MM.1S (cell line): ENCODE data around the gene NPAT.

Experiments
- DNase-seq: peaks from one replicate; pipeline ENCODE4 v3.0.0-alpha.2; 2015
- H2AFZ ChIP-seq: fragments of 300-600 bp; sonication (generic); 2 replicates; pipeline ENCODE4 v1.6.0; 2016; ENCODE audit warnings: antibody characterized with exemption, low read length
- H3F3A ChIP-seq: fragments of 300-600 bp; sonication (generic); 2 replicates; pipeline ENCODE4 v1.6.1; 2016; ENCODE audit warnings: mild to moderate bottlenecking, antibody characterized with exemption, low read length, moderate library complexity, mixed read lengths; ENCODE audit not compliant: insufficient read depth
- H3K27ac ChIP-seq: fragments of 300-600 bp; sonication (generic); 2 replicates; pipeline ENCODE4 v1.5.1; 2016; ENCODE audit warnings: mild to moderate bottlenecking, low read length
- H3K27me3 ChIP-seq: fragments of 300-600 bp; sonication (generic); replicated peaks from 2 replicates; pipeline ENCODE4 v1.6.0; 2016; ENCODE audit warnings: low read length; ENCODE audit not compliant: insufficient read depth
- H3K36me3 ChIP-seq: fragments of 300-600 bp; sonication (generic); replicated peaks from 2 replicates; pipeline ENCODE4 v1.6.1; 2016; ENCODE audit warnings: mild to moderate bottlenecking, low read length, mixed read lengths; ENCODE audit not compliant: insufficient read depth
- H3K4me1 ChIP-seq: fragments of 300-600 bp; sonication (generic); 2 replicates; pipeline ENCODE4 v1.6.1; 2016; ENCODE audit warnings: low read length, mixed read lengths
- H3K4me2 ChIP-seq: fragments of 300-600 bp; sonication (generic); 2 replicates; pipeline ENCODE4 v1.6.0; 2016; ENCODE audit warnings: low read depth, low read length
- H3K4me3 ChIP-seq: fragments of 300-600 bp; sonication (generic); 2 replicates; pipeline ENCODE4 v1.5.1; 2016; ENCODE audit warnings: low read length, mixed read lengths
- H3K79me2 ChIP-seq: fragments of 300-600 bp; sonication (generic); 2 replicates; pipeline ENCODE4 v1.6.1; 2016; ENCODE audit warnings: mixed run types, low read length, mixed read lengths
- H3K9ac ChIP-seq: fragments of 300-600 bp; sonication (generic); 2 replicates; pipeline ENCODE4 v1.6.1; 2016; ENCODE audit warnings: low read length, mixed read lengths
- H3K9me2 ChIP-seq: fragments of 300-600 bp; sonication (generic); replicated peaks from 2 replicates; pipeline ENCODE4 v1.6.1; 2016; ENCODE audit warnings: mild to moderate bottlenecking, low read length, mixed read lengths; ENCODE audit not compliant: insufficient read depth
- H3K9me3 ChIP-seq: fragments of 300-600 bp; sonication (generic); replicated peaks from 2 replicates; pipeline ENCODE4 v1.6.1; 2016; ENCODE audit warnings: mild to moderate bottlenecking, low read length, mixed read lengths; ENCODE audit not compliant: insufficient read depth
- H4K20me1 ChIP-seq: fragments of 300-600 bp; sonication (generic); 2 replicates; pipeline ENCODE4 v1.6.1; 2016; ENCODE audit warnings: mild to moderate bottlenecking, low read length, moderate library complexity, mixed read lengths; ENCODE audit not compliant: insufficient read depth
- EZH2 ChIP-seq: fragments of 300-600 bp; sonication (generic); optimal IDR thresholded peaks from 2 replicates; pipeline ENCODE3; 2017; ENCODE audit warnings: low read depth, mild to moderate bottlenecking, antibody characterized with exemption, low read length, mixed read lengths
- EZH2phosphoT487 ChIP-seq: fragments of 300-600 bp; sonication (generic); IDR thresholded peaks from 2 replicates; pipeline ENCODE4 v1.6.1; 2018; ENCODE audit warnings: antibody characterized with exemption, low read length
- TF ChIP-seq, protein P1 (sequence below): fragments of 300-600 bp; sonication (generic); IDR thresholded peaks from 2 replicates; pipeline ENCODE4 v1.5.1; 2016; ENCODE audit warnings: antibody characterized with exemption, low read length, mixed read lengths

The NPAT gene

GRCh38 chr11:108198833-108199232 lies 23.6 kb downstream of the NPAT start:
- no peak overlapping the region for H3K9ac ChIP-seq
- peaks cover 40% of the 10 kb centered on the region for H3K79me2 ChIP-seq
- no peaks in the 10 kb centered on the region for H3K9me2 ChIP-seq
- no peak overlapping the region for H3K4me2 ChIP-seq
- no peak overlapping the region for H3K4me3 ChIP-seq
- H3K36me3 ChIP-seq, result no peaks in the 10 kb centered on the region; the same call in 1 of the 2 replicates
- no peaks in the 10 kb centered on the region for H3K9me3 ChIP-seq
- peaks cover 24% of the 10 kb centered on the region for H3K4me1 ChIP-seq
- H2AFZ ChIP-seq, result no peak overlapping the region
- H3K27ac ChIP-seq, result no peak overlapping the region
- H3F3A ChIP-seq, result peaks cover 4% of the 10 kb centered on the region; the same call in 1 of the 2 replicates
- H3K27me3 ChIP-seq, result no peaks in the 10 kb centered on the region
- no peak for TF ChIP-seq EZH2
- no peak for TF ChIP-seq EZH2phosphoT487
- TF ChIP-seq, protein P1, sequence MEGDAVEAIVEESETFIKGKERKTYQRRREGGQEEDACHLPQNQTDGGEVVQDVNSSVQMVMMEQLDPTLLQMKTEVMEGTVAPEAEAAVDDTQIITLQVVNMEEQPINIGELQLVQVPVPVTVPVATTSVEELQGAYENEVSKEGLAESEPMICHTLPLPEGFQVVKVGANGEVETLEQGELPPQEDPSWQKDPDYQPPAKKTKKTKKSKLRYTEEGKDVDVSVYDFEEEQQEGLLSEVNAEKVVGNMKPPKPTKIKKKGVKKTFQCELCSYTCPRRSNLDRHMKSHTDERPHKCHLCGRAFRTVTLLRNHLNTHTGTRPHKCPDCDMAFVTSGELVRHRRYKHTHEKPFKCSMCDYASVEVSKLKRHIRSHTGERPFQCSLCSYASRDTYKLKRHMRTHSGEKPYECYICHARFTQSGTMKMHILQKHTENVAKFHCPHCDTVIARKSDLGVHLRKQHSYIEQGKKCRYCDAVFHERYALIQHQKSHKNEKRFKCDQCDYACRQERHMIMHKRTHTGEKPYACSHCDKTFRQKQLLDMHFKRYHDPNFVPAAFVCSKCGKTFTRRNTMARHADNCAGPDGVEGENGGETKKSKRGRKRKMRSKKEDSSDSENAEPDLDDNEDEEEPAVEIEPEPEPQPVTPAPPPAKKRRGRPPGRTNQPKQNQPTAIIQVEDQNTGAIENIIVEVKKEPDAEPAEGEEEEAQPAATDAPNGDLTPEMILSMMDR, result no peak
- H4K20me1 ChIP-seq, result no peaks in the 10 kb centered on the region
- no peak for DNase-seq

DNA sequence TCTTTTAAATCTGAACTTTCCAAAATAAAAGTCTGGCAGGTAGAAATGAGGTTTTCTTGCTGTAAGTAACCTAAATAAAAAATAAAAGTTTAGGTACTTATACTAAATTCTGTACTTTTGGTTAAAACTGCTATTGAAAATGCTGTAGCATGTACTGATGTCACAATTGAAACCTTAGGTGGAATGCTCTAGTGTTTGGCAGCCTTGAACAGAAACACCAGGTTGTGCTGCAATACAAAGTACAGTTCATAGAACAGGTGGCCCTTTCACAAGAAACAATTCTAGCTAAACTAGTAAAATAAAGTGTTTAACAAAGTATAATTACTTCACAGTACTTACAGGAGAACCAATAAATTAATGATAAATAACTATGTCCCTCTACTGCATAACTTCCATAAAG lies 25.1 kb downstream of the NPAT start:
- Histone ChIP-seq H4K20me1 (no peaks in the 10 kb centered on the region), H3K4me3 (no peak overlapping the region), H3K4me1 (peaks cover 24% of the 10 kb centered on the region), H3K36me3 (no peaks in the 10 kb centered on the region; the same call in 1 of the 2 replicates), H3K9ac (no peak overlapping the region), H3K4me2 (no peak overlapping the region), H3K79me2 (peaks cover 37% of the 10 kb centered on the region), H3F3A (peaks cover 4% of the 10 kb centered on the region; the same call in 1 of the 2 replicates), H3K9me2 (no peaks in the 10 kb centered on the region), H3K27me3 (no peaks in the 10 kb centered on the region), H3K9me3 (no peaks in the 10 kb centered on the region), H3K27ac (peak overlapping the region; percentile 29; the same call in 1 of the 2 replicates), H2AFZ (no peak overlapping the region)
- TF ChIP-seq EZH2phosphoT487, result no peak
- TF ChIP-seq, protein P1, result no peak
- no peak for TF ChIP-seq EZH2
- DNase-seq, result peak; percentile 13

- Histone ChIP-seq H3K9me3 (no peaks in the 10 kb centered on the region), H2AFZ (no peak overlapping the region), H4K20me1 (no peaks in the 10 kb centered on the region), H3K27me3 (no peaks in the 10 kb centered on the region), H3K4me3 (no peak overlapping the region), H3K79me2 (peaks cover 32% of the 10 kb centered on the region), H3K36me3 (no peaks in the 10 kb centered on the region; the same call in 1 of the 2 replicates), H3K9ac (no peak overlapping the region), H3K4me2 (no peak overlapping the region), H3K9me2 (no peaks in the 10 kb centered on the region), H3K4me1 (peaks cover 24% of the 10 kb centered on the region), H3F3A (peaks cover 4% of the 10 kb centered on the region; the same call in 1 of the 2 replicates), H3K27ac (no peak overlapping the region; the same call in 1 of the 2 replicates)
- TF ChIP-seq EZH2 (no peak), EZH2phosphoT487 (no peak)
- TF ChIP-seq, protein P1, result no peak
- DNase-seq, result no peak
Observed at GRCh38 chr11:108196901-108197300, 25.5 kb downstream of the NPAT start.
